Gastroesophageal sphincter (tissue), 3 donors: ENCODE measurements around the gene GAMT.

Experiments used
- CTCF ChIP-seq, 4 experiments: fragments of 200-600 bp in 2 of 4; fragments of 450-650 bp in 2 of 4; sonication (generic) in 1 of 4; IDR thresholded peaks; one replicate each; pipeline ENCODE4 v1.5.1; 2017 to 2019; ENCODE audit warnings: antibody characterized with exemption in 4 of 4, mild to moderate bottlenecking in 2 of 4, moderate library complexity in 2 of 4
- POLR2AphosphoS5 ChIP-seq: sonication (generic); formaldehyde crosslinking; IDR thresholded peaks from one replicate; pipeline ENCODE4 v1.6.1; 2017; ENCODE audit warnings: antibody characterized with exemption

GRCh38 chr19:1364070-1364704 lies 37.2 kb downstream of the GAMT start:
- TF ChIP-seq CTCF (IDR thresholded peaks at IDR 0.05) (no peak), POLR2AphosphoS5 (no peak)
